Fibroblast of lung (primary cell): ENCODE results near the gene TCTN1. TPM values are rescaled to one million over a fixed set of nuclear protein-coding genes. Genes with fewer than 3 reads are reported as not detected.

Source experiments
- DNase-seq, 2 donors: peaks; one replicate each; pipeline versions ENCODE4 v3.0.0 to v3.0.0-alpha.2; 2010; ENCODE audit warnings: low read depth in 2 of 2
- H2AFZ ChIP-seq: 2 replicates; pipeline ENCODE4 v1.5.1; 2012; ENCODE audit warnings: low read length, control low read depth, inconsistent platforms
- H3K27ac ChIP-seq: 2 replicates; pipeline ENCODE4 v1.5.1; 2011; ENCODE audit warnings: low read length, control low read depth; ENCODE audit not compliant: insufficient read depth
- H3K27me3 ChIP-seq: 2 replicates; pipeline ENCODE4 v1.5.1; 2011; ENCODE audit warnings: mild to moderate bottlenecking, low read length; ENCODE audit not compliant: control insufficient read depth, insufficient read depth
- H3K36me3 ChIP-seq: 2 replicates; pipeline ENCODE4 v1.5.1; 2011; ENCODE audit warnings: low read length; ENCODE audit not compliant: control insufficient read depth, insufficient read depth
- H3K4me1 ChIP-seq: 2 replicates; pipeline ENCODE4 v1.5.1; 2011; ENCODE audit warnings: low read length; ENCODE audit not compliant: control insufficient read depth, insufficient read depth; ENCODE audit errors: extremely low read depth
- H3K4me2 ChIP-seq: 2 replicates; pipeline ENCODE4 v1.5.1; 2011; ENCODE audit warnings: low read length, control low read depth; ENCODE audit not compliant: insufficient read depth; ENCODE audit errors: extremely low read depth
- H3K4me3 ChIP-seq, 4 experiments: fragments of 200-600 bp in 1 of 4; sonication (generic) in 1 of 4; replicated peaks in 1 of 4; 2 replicates each; pipeline ENCODE4 v1.5.1; 2011 to 2016; ENCODE audit warnings: low read length in 4 of 4, low read depth in 3 of 4, mild to moderate bottlenecking in 3 of 4, control low read depth in 2 of 4, inconsistent platforms in 1 of 4, mixed read lengths in 1 of 4; ENCODE audit not compliant: insufficient read depth in 1 of 4; ENCODE audit errors: control extremely low read depth in 1 of 4
- H3K79me2 ChIP-seq: 2 replicates; pipeline ENCODE4 v1.5.1; 2012; ENCODE audit warnings: mild to moderate bottlenecking, low read length, inconsistent platforms; ENCODE audit not compliant: control insufficient read depth, insufficient read depth
- H3K9ac ChIP-seq: 2 replicates; pipeline ENCODE4 v1.5.1; 2011; ENCODE audit warnings: mild to moderate bottlenecking, low read length, control low read depth; ENCODE audit not compliant: insufficient read depth
- H3K9me3 ChIP-seq: 2 replicates; pipeline ENCODE4 v1.5.1; 2012; ENCODE audit warnings: low read depth, low read length; ENCODE audit not compliant: control insufficient read depth, insufficient read depth
- H4K20me1 ChIP-seq: 2 replicates; pipeline ENCODE4 v1.5.1; 2011; ENCODE audit warnings: low read length; ENCODE audit not compliant: control insufficient read depth, insufficient read depth; ENCODE audit errors: extremely low read depth
- CTCF ChIP-seq, 2 donors: IDR thresholded peaks in 1 of 2; conservative IDR thresholded peaks in 1 of 2; 1 replicate in 1 of 2; 2 replicates in 1 of 2; pipeline ENCODE4 v1.5.1; 2011 to 2012; ENCODE audit warnings: low read length in 2 of 2, control low read depth in 1 of 2, inconsistent platforms in 1 of 2, low read depth in 1 of 2, mild to moderate bottlenecking in 1 of 2
- EZH2 ChIP-seq: IDR thresholded peaks from 2 replicates; pipeline ENCODE4 v1.5.1; 2012; ENCODE audit warnings: low read length, control low read depth, mild to moderate bottlenecking; ENCODE audit errors: missing control alignments
- polyA plus RNA-seq, 2 donors: library from polyadenylated mRNA; depleted of rRNA in 1 of 2; stranded (reverse) in 1 of 2; unstranded in 1 of 2; fragments of >200 nt; gene quantifications; 2 replicates each; pipeline ENCODE4 v1.2.1, GENCODE V29; 2011 to 2012; ENCODE audit warnings: missing spikeins in 1 of 2
- total RNA-seq: library from RNA; depleted of rRNA; stranded (reverse); fragments of >200 nt; gene quantifications from 2 replicates; pipeline ENCODE4 v1.2.1, GENCODE V29; 2014

TCTN1 gene
- total and polyA plus RNA-seq, 2 donors (not counting 1 experiment from before 2014, with no cell fraction given) = 25.0 to 27.4 TPM

GRCh38 chr12:110656071-110656655, 42.2 kb downstream of the TCTN1 start:
- TF ChIP-seq CTCF (conservative IDR thresholded peaks at IDR 0.05 in 1 of 2, IDR thresholded peaks at IDR 0.05 in 1 of 2; ENCODE audit: low read depth in 1 of 2, low read length in 2 of 2) = no peak
- TF ChIP-seq EZH2 = no peak
- H3K79me2 ChIP-seq = no peaks in the 10 kb centered on the region

GRCh38 chr12:110657747-110658146, 43.8 kb downstream of the TCTN1 start:
- DNase-seq = no peak
- no peak overlapping the region for H3K9ac ChIP-seq
- no peak overlapping the region for H3K27ac ChIP-seq
- H3K9me3 ChIP-seq = no peaks in the 10 kb centered on the region
- no peaks in the 10 kb centered on the region for H3K79me2 ChIP-seq
- no peaks in the 10 kb centered on the region for H3K27me3 ChIP-seq
- no peaks in the 10 kb centered on the region for H4K20me1 ChIP-seq
- H3K4me1 ChIP-seq = no peaks in the 10 kb centered on the region
- H2AFZ ChIP-seq = no peak overlapping the region
- TF ChIP-seq EZH2 = no peak
- no peak for TF ChIP-seq CTCF (conservative IDR thresholded peaks at IDR 0.05 in 1 of 2, IDR thresholded peaks at IDR 0.05 in 1 of 2; ENCODE audit: low read depth in 1 of 2, low read length in 2 of 2)
- no peak overlapping the region for H3K4me3 ChIP-seq
- H3K4me2 ChIP-seq = no peak overlapping the region
- no peaks in the 10 kb centered on the region for H3K36me3 ChIP-seq

More at GRCh38 chr12:110656071-110656655, 42.2 kb downstream of the TCTN1 start:
- Histone ChIP-seq H4K20me1 (no peaks in the 10 kb centered on the region), H3K27ac (no peak overlapping the region), H3K9me3 (no peaks in the 10 kb centered on the region), H3K4me3 (no peak overlapping the region), H3K9ac (no peak overlapping the region), H3K4me1 (no peaks in the 10 kb centered on the region), H2AFZ (no peak overlapping the region), H3K36me3 (no peaks in the 10 kb centered on the region), H3K4me2 (no peak overlapping the region), H3K27me3 (no peaks in the 10 kb centered on the region)
- DNase-seq = no peak

GRCh38 chr12:110658242-110658641, 44.3 kb downstream of the TCTN1 start:
- TF ChIP-seq EZH2 (no peak), CTCF (conservative IDR thresholded peaks at IDR 0.05 in 1 of 2, IDR thresholded peaks at IDR 0.05 in 1 of 2; ENCODE audit: low read depth in 1 of 2, low read length in 2 of 2) (no peak)
- Histone ChIP-seq H3K79me2 (no peaks in the 10 kb centered on the region), H3K9me3 (no peaks in the 10 kb centered on the region), H3K36me3 (no peaks in the 10 kb centered on the region), H2AFZ (no peak overlapping the region), H3K27ac (no peak overlapping the region), H3K4me3 (no peak overlapping the region), H4K20me1 (no peaks in the 10 kb centered on the region), H3K4me1 (no peaks in the 10 kb centered on the region), H3K27me3 (no peaks in the 10 kb centered on the region), H3K9ac (no peak overlapping the region), H3K4me2 (no peak overlapping the region)
- DNase-seq = no peak
